SK-N-SH (cell line): Measurements from ENCODE around the gene SLC66A2. TPM values are rescaled to one million over a fixed set of nuclear protein-coding genes. Genes with fewer than 3 reads are reported as not detected.

Experiments used
- CTCF ChIA-PET: fragments of 300-600, 350-600 bp; formaldehyde crosslinking; extraction: SDS; loops from one replicate; lab custom pipeline; 2021; lab: Yijun Ruan, JAX
- POLR2A ChIA-PET: fragments of 350-600 bp; sonication (Branson Sonifier 250); formaldehyde crosslinking; extraction: SDS; loops from one replicate; lab custom pipeline; 2020; ENCODE audit warnings: antibody characterized with exemption, inconsistent platforms; lab: Yijun Ruan, JAX
- DNase-seq: peaks from one replicate; pipeline ENCODE4 v3.0.0; 2012
- H2AFZ ChIP-seq: fragments of 200-600 bp; sonication (generic); 2 replicates; pipeline ENCODE4 v1.8.1; 2016; ENCODE audit warnings: antibody characterized with exemption, mild to moderate bottlenecking, low read depth
- H3F3A ChIP-seq: fragments of 200-600 bp; sonication (generic); replicated peaks from 2 replicates; pipeline ENCODE3; 2016; ENCODE audit warnings: antibody characterized with exemption, mild to moderate bottlenecking; ENCODE audit not compliant: insufficient read depth
- H3K27ac ChIP-seq, 2 experiments: fragments of 200-500 bp in 1 of 2; fragments of 200-600 bp in 1 of 2; sonication (Bioruptor generic) in 1 of 2; sonication (generic), shearing (Covaris generic) in 1 of 2; 2 replicates each; pipeline versions ENCODE4 v1.5.1 to v1.6.1; 2014 to 2016; ENCODE audit warnings: low read depth in 2 of 2, inconsistent platforms in 1 of 2, low read length in 1 of 2, mild to moderate bottlenecking in 1 of 2, mixed read lengths in 1 of 2
- H3K27me3 ChIP-seq: fragments of 200-600 bp; sonication (generic), shearing (Covaris generic); 2 replicates; pipeline ENCODE4 v1.6.1; 2016; ENCODE audit warnings: mixed run types; ENCODE audit not compliant: insufficient read depth
- H3K36me3 ChIP-seq, 2 experiments: fragments of 200-500 bp in 1 of 2; fragments of 200-600 bp in 1 of 2; sonication (Bioruptor generic) in 1 of 2; sonication (generic) in 1 of 2; replicated peaks in 1 of 2; 2 replicates each; pipeline versions ENCODE3 to v1.5.1; 2014 to 2016; ENCODE audit warnings: low read length in 1 of 2, mild to moderate bottlenecking in 1 of 2; ENCODE audit not compliant: insufficient read depth in 2 of 2, control insufficient read depth in 1 of 2
- H3K4me1 ChIP-seq, 2 experiments: fragments of 200-500 bp in 1 of 2; fragments of 200-600 bp in 1 of 2; sonication (Bioruptor generic) in 1 of 2; sonication (generic), shearing (Covaris generic) in 1 of 2; 2 replicates each; pipeline versions ENCODE4 v1.5.1 to v1.6.1; 2014 to 2016; ENCODE audit warnings: low read depth in 1 of 2, low read length in 1 of 2, mixed run types in 1 of 2; ENCODE audit not compliant: insufficient read depth in 2 of 2, control insufficient read depth in 1 of 2
- H3K4me2 ChIP-seq: fragments of 200-600 bp; sonication (generic), shearing (Covaris generic); 2 replicates; pipeline ENCODE4 v1.6.1; 2017; ENCODE audit warnings: mixed run types
- H3K4me3 ChIP-seq, 2 experiments: fragments of 200-500 bp in 1 of 2; fragments of 200-600 bp in 1 of 2; sonication (Bioruptor generic) in 1 of 2; sonication (generic), shearing (Covaris generic) in 1 of 2; 2 replicates each; pipeline versions ENCODE4 v1.5.1 to v1.8.1; 2014 to 2016; ENCODE audit warnings: low read depth in 2 of 2, inconsistent platforms in 1 of 2, low read length in 1 of 2, mild to moderate bottlenecking in 1 of 2, mixed read lengths in 1 of 2, moderate library complexity in 1 of 2
- H3K79me2 ChIP-seq: fragments of 200-600 bp; sonication (generic); 2 replicates; pipeline ENCODE4 v1.8.1; 2017; ENCODE audit warnings: mild to moderate bottlenecking; ENCODE audit not compliant: insufficient read depth
- H3K9ac ChIP-seq: fragments of 200-600 bp; sonication (generic); 2 replicates; pipeline ENCODE4 v1.6.1; 2017; ENCODE audit warnings: mixed run types
- H3K9me2 ChIP-seq: fragments of 200-600 bp; sonication (generic); 2 replicates; pipeline ENCODE4 v1.6.1; 2017; ENCODE audit warnings: mixed run types
- H3K9me3 ChIP-seq: fragments of 200-600 bp; sonication (generic); 2 replicates; pipeline ENCODE4 v1.6.1; 2017; ENCODE audit warnings: mixed run types, mild to moderate bottlenecking, moderate library complexity
- H4K20me1 ChIP-seq: fragments of 200-600 bp; sonication (generic); 2 replicates; pipeline ENCODE4 v1.6.1; 2017; ENCODE audit warnings: mild to moderate bottlenecking, mixed run types; ENCODE audit not compliant: insufficient read depth
- CTCF ChIP-seq: fragments of 200-600 bp; sonication (generic); IDR thresholded peaks from 2 replicates; pipeline ENCODE4 v1.6.1; 2017; ENCODE audit warnings: antibody characterized with exemption, mild to moderate bottlenecking, moderate library complexity
- ELF1 ChIP-seq: IDR thresholded peaks from 2 replicates; pipeline ENCODE4 v1.4.0; 2012
- FOXM1 ChIP-seq: IDR thresholded peaks from 2 replicates; pipeline ENCODE4 v1.4.0; 2012; ENCODE audit warnings: low read depth, mild to moderate bottlenecking
- GATA2 ChIP-seq: sonication (generic); formaldehyde crosslinking; IDR thresholded peaks from 2 replicates; pipeline ENCODE4 v1.5.0; 2020; ENCODE audit warnings: mild to moderate bottlenecking, missing genetic modification reagents
- MEF2A ChIP-seq: IDR thresholded peaks from 2 replicates; pipeline ENCODE4 v1.4.0; 2012; ENCODE audit warnings: low read depth, borderline replicate concordance
- MXI1 ChIP-seq: IDR thresholded peaks from 2 replicates; pipeline ENCODE4 v1.6.1; 2012; ENCODE audit warnings: mild to moderate bottlenecking, low read depth, low read length, improper control_type of control experiment
- RAD21 ChIP-seq: IDR thresholded peaks from 2 replicates; pipeline ENCODE4 v1.6.1; 2012; ENCODE audit warnings: mild to moderate bottlenecking, low read length
- REST ChIP-seq: IDR thresholded peaks from 2 replicates; pipeline ENCODE4 v1.6.1; 2012; ENCODE audit warnings: mild to moderate bottlenecking, low read depth, low read length, moderate library complexity
- RXRA ChIP-seq: IDR thresholded peaks from 2 replicates; pipeline ENCODE4 v1.4.0; 2012; ENCODE audit warnings: low read depth, mild to moderate bottlenecking, borderline replicate concordance
- SMC3 ChIP-seq: IDR thresholded peaks from 2 replicates; pipeline ENCODE4 v1.6.1; 2012; ENCODE audit warnings: low read depth, low read length, improper control_type of control experiment
- TEAD4 ChIP-seq: IDR thresholded peaks from 2 replicates; pipeline ENCODE4 v1.4.0; 2012; ENCODE audit warnings: mild to moderate bottlenecking, borderline replicate concordance; ENCODE audit not compliant: insufficient read depth
- USF1 ChIP-seq: IDR thresholded peaks from 2 replicates; pipeline ENCODE4 v1.4.0; 2012; ENCODE audit warnings: low read depth, borderline replicate concordance
- YY1 ChIP-seq: IDR thresholded peaks from 2 replicates; pipeline ENCODE4 v1.4.0; 2012; ENCODE audit warnings: low read depth, mild to moderate bottlenecking
- WGBS: methylation state at CpG from one replicate; pipeline ENCODE4 v1.1.6; 2017; ENCODE audit warnings: low lambda C conversion rate; 5-methylcytosine and 5-hydroxymethylcytosine counted together
- polyA plus RNA-seq, 3 experiments: library from polyadenylated mRNA; depleted of rRNA; stranded (reverse); fragments of >200 nt; gene quantifications; 2 replicates each; pipeline ENCODE4 v1.2.3, GENCODE V29; 2012

SLC66A2 gene
- polyA plus RNA-seq, 1 of the 3 experiments (the other 2 are of a cell fraction) = 14.5 TPM

DNA sequence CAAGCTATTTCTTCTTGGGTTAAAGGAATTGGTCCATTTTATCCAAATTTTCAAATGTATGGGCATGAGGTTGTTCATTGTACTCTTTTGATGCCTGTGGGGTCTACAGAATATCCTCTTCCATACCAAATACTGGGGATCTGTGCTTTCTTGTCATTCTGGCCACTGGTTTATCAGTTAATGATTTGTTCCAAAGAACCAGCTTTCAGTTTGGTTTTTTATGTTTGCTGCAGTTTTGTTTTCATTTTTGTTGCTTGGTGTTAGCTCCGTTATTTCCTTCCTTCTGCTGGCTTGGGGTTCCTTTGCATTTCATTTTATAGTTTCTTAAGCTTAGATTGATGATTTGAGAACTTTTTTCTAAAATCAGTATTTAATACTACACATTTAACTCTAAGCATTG is 45.5 kb downstream of the SLC66A2 start (continued):
- TF ChIP-seq MXI1 (no peak), MEF2A (no peak)

GRCh38 chr18:79905389-79905911 is 46.0 kb downstream of the SLC66A2 start:
- Histone ChIP-seq H3K4me2 (no peak overlapping the region), H3K27me3 (no peaks in the 10 kb centered on the region), H4K20me1 (no peaks in the 10 kb centered on the region), H3K9me2 (no peaks in the 10 kb centered on the region), H3K4me1 (no peaks in the 10 kb centered on the region), H3K79me2 (no peaks in the 10 kb centered on the region), H3K9ac (no peak overlapping the region), H3K9me3 (no peaks in the 10 kb centered on the region), H2AFZ (no peak overlapping the region), H3K27ac (no peak overlapping the region), H3K4me3 (no peak overlapping the region), H3F3A (no peaks in the 10 kb centered on the region), H3K36me3 (peaks cover 2 to 3% of the 10 kb centered on the region in 2 experiments)
- DNase-seq = no peak
- ChIA-PET CTCF (no interaction called here), POLR2A (no interaction called here)
- no peak for TF ChIP-seq FOXM1
- no peak for TF ChIP-seq REST
- TF ChIP-seq RAD21 = no peak
- TF ChIP-seq USF1 = no peak
- TF ChIP-seq TEAD4 = no peak
- no peak for TF ChIP-seq CTCF
- TF ChIP-seq ELF1 = no peak
- no peak for TF ChIP-seq YY1
- no peak for TF ChIP-seq SMC3
- TF ChIP-seq GATA2 (CRISPR knock-in tag) = no peak
- TF ChIP-seq RXRA = no peak
- WGBS = 100% methylated on average over 6 of the region's 21 CpGs
